ENCODE data around the gene SLC41A3.

GRCh38 chr3:126111126-126111551, 27.2 kb upstream of the SLC41A3 start:
- TF ChIP-seq CTCF (IDR thresholded peaks at IDR 0.05; ENCODE audit: low read depth, low read length, missing input control) = no peak
- TF ChIP-seq TAF1 (conservative IDR thresholded peaks at IDR 0.05) = no peak
- no peak for TF ChIP-seq ATF3 (IDR thresholded peaks at IDR 0.05)
- TF ChIP-seq MAX (IDR thresholded peaks at IDR 0.05) = no peak
- no peak for TF ChIP-seq EGR1 (IDR thresholded peaks at IDR 0.05; ENCODE audit: low read depth in 2 of 2)
- no peak for TF ChIP-seq FOXA1 (IDR thresholded peaks at IDR 0.05)
- TF ChIP-seq REST (IDR thresholded peaks at IDR 0.05) = no peak
- no peak for TF ChIP-seq SP1 (IDR thresholded peaks at IDR 0.05)
- no peak for TF ChIP-seq YY1 (IDR thresholded peaks at IDR 0.05)
- TF ChIP-seq ZBTB33 (IDR thresholded peaks at IDR 0.05) = no peak
- TF ChIP-seq GABPA (IDR thresholded peaks at IDR 0.05 in 1 of 2, conservative IDR thresholded peaks at IDR 0.05 in 1 of 2) = no peak
- TF ChIP-seq JUND (IDR thresholded peaks at IDR 0.05) = no peak
- TF ChIP-seq RAD21 (IDR thresholded peaks at IDR 0.05) = no peak

Measured in liver (tissue), 3 donors.